ENCODE data around the gene ABCA7.

DNA sequence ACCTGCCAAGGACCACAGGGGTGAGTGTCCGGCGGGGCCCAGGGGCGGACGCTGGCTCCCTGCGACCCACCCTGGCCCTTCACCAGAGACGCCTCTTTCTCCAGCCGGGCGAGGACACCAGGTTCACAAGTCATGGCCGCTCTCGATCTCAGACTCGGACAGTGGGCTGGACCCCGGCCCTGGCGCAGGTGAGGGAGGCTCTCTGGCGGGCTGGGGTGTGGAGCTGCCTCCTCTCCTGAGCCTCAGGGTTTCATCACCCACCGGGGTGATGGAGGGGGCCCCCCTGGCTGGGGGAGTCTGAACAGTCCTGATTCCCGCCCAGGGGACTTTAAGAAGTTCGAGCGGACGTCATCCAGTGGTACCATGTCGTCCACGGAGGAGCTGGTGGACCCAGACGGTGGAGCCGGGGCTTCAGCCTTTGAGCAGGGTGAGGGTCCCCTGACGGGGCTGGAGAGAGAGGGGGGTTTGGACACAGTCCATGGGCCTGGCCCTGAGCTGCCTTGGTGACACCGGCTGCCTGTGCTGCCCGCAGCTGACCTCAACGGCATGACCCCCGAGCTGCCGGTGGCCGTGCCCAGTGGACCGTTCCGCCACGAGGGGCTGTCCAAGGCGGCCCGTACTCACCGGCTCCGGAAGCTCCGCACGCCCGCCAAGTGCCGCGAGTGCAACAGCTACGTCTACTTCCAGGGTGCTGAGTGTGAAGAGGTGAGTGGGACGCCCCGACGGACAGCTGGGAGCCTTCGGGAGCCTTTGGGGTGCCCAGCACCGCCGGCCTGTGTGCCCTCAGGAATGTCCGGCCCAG, 40.7 kb downstream of the ABCA7 start:
- TF ChIP-seq ZNF384 (IDR thresholded peaks at IDR 0.05) = no peak
- TF ChIP-seq BHLHE40 (IDR thresholded peaks at IDR 0.05; ENCODE audit: borderline replicate concordance) = no peak
- no peak for TF ChIP-seq TARDBP (IDR thresholded peaks at IDR 0.05)
- TF ChIP-seq ELF4 (IDR thresholded peaks at IDR 0.05) = no peak
- TF ChIP-seq NFRKB (IDR thresholded peaks at IDR 0.05) = no peak
- TF ChIP-seq SUZ12 (IDR thresholded peaks at IDR 0.05) = no peak
- no peak for TF ChIP-seq ARNT (IDR thresholded peaks at IDR 0.05)
- no peak for TF ChIP-seq FOXM1 (IDR thresholded peaks at IDR 0.05; ENCODE audit: borderline replicate concordance)
- no peak for TF ChIP-seq L3MBTL2 (conservative IDR thresholded peaks at IDR 0.05)
- TF ChIP-seq SP1 (IDR thresholded peaks at IDR 0.05) = no peak
- no peak for TF ChIP-seq FOXK2 (IDR thresholded peaks at IDR 0.05)
- TF ChIP-seq LEF1 (IDR thresholded peaks at IDR 0.05; ENCODE audit: borderline replicate concordance) = no peak
- no peak for TF ChIP-seq CTBP1 (IDR thresholded peaks at IDR 0.05; ENCODE audit: borderline replicate concordance)

Measured in HEK293T (cell line).